Stimulated activated CD4-positive, alpha-beta T cell treated with anti-CD3 and anti-CD28 coated beads, Interleukin-1b, Interleukin-23, amount 100 ng/mL, for 24 hours (primary cell): ENCODE results near the gene CCDC73.
"Not testable (repeated sequence)": the region's sequence is repeated elsewhere in the genome, so short reads cannot be mapped to it uniquely, and the experiment has no call there.

Experiments used
- DNase-seq, 4 experiments: peaks; one replicate each; pipeline ENCODE4 v3.0.0-alpha.2; 2020; ENCODE audit warnings: low read depth in 4 of 4, low spot score in 1 of 4

Gene CCDC73

GRCh38 chr11:32794439-32794838 is at the start of gene CCDC73:
Gene CCDC73 (minus strand): TSS chr11:32794662. CDS start chr11:32760243, 34,419 bp downstream.
- no peak for DNase-seq

- no peak for DNase-seq
Observed at GRCh38 chr11:32843544-32843943, 49.1 kb upstream of the CCDC73 start.

- no peak for DNase-seq
Observed at GRCh38 chr11:32840587-32840986, 46.1 kb upstream of the CCDC73 start.

- no peak for DNase-seq
Observed at GRCh38 chr11:32839308-32839707, 44.8 kb upstream of the CCDC73 start.

GRCh38 chr11:32838505-32839274 is 44.2 kb upstream of the CCDC73 start:
- no peak for DNase-seq

GRCh38 chr11:32836946-32837345 is 42.5 kb upstream of the CCDC73 start:
- no peak for DNase-seq

GRCh38 chr11:32833921-32834320 is 39.5 kb upstream of the CCDC73 start:
- DNase-seq = no peak

GRCh38 chr11:32831221-32831620 is 36.8 kb upstream of the CCDC73 start:
- DNase-seq = no peak

- no peak for DNase-seq
Observed at GRCh38 chr11:32830796-32831195, 36.3 kb upstream of the CCDC73 start.

GRCh38 chr11:32830413-32830738 is 35.9 kb upstream of the CCDC73 start:
- DNase-seq = no peak

GRCh38 chr11:32829680-32830412 is 35.4 kb upstream of the CCDC73 start, which contains the start of gene PRRG4:
Gene PRRG4 (plus strand): TSS chr11:32829927. CDS start chr11:32830530, 603 bp downstream.
- peak in 2 of 4 experiments; percentile 14 to 42 for DNase-seq

- no peak for DNase-seq
Observed at GRCh38 chr11:32829157-32829679, 34.8 kb upstream of the CCDC73 start.

GRCh38 chr11:32827276-32827675 is 32.8 kb upstream of the CCDC73 start:
- DNase-seq = no peak

- no peak for DNase-seq
Observed at GRCh38 chr11:32826113-32826512, 31.7 kb upstream of the CCDC73 start.

GRCh38 chr11:32823617-32824016 is 29.2 kb upstream of the CCDC73 start:
- not testable (repeated sequence) for DNase-seq

- no peak for DNase-seq
Observed at GRCh38 chr11:32821917-32822560, 27.6 kb upstream of the CCDC73 start.

GRCh38 chr11:32821517-32821916 is 27.1 kb upstream of the CCDC73 start:
- DNase-seq = no peak

- no peak for DNase-seq
Observed at GRCh38 chr11:32820497-32820896, 26.0 kb upstream of the CCDC73 start.

GRCh38 chr11:32819187-32819586 is 24.7 kb upstream of the CCDC73 start:
- no peak for DNase-seq

- no peak for DNase-seq
Observed at GRCh38 chr11:32817852-32818183, 23.4 kb upstream of the CCDC73 start.

GRCh38 chr11:32817181-32817851 is 22.9 kb upstream of the CCDC73 start:
- DNase-seq = no peak
